ENCODE data around the gene SLC13A5. TPM values are rescaled to one million over a fixed set of nuclear protein-coding genes. Genes with fewer than 3 reads are reported as not detected.
A peak's percentile ranks its signal among the peaks of the same experiment; 100 is the strongest.

The SLC13A5 gene
- total and polyA plus RNA-seq, 4 experiments from 2014 or later = not detected

GRCh38 chr17:6703751-6704150 is 9.4 kb downstream of the SLC13A5 start:
- H3K27me3 Mint-ChIP-seq = peaks cover 14 to 19% of the 10 kb centered on the region in 2 donors
- no peaks in the 10 kb centered on the region for H3K9me3 ChIP-seq (ENCODE audit: control insufficient read depth in 1 of 2, low read length in 2 of 2)
- H3K9me3 Mint-ChIP-seq = no peaks in the 10 kb centered on the region
- H3K4me1 Mint-ChIP-seq = no peaks in the 10 kb centered on the region
- no peaks in the 10 kb centered on the region for H3K36me3 ChIP-seq (ENCODE audit: insufficient read depth, low read length)
- DNase-seq = no peak
- intact Hi-C loops (cut with micrococcal nuclease) = no loop called here
- H3K4me3 ChIP-seq (ENCODE audit: low read length in 2 of 2) = no peak overlapping the region
- CTCF ChIA-PET (ENCODE audit: partially characterized antibody) = no interaction called here
- H3K36me3 Mint-ChIP-seq = no peaks in the 10 kb centered on the region
- H3K27me3 ChIP-seq (ENCODE audit: insufficient read depth, low read length) = peaks cover 6% of the 10 kb centered on the region
- no peaks in the 10 kb centered on the region for H3K4me1 ChIP-seq (ENCODE audit: insufficient read depth, low read length)
- no peak overlapping the region for H3K27ac Mint-ChIP-seq
- POLR2A ChIA-PET (ENCODE audit: partially characterized antibody) = no interaction called here
- no peak overlapping the region for H3K4me3 Mint-ChIP-seq
- H3K27ac ChIP-seq (ENCODE audit: low read depth, low read length) = no peak overlapping the region

GRCh38 chr17:6702567-6703215 is 10.5 kb downstream of the SLC13A5 start:
- intact Hi-C loops (cut with micrococcal nuclease) = no loop called here
- H3K27ac Mint-ChIP-seq = no peak overlapping the region
- CTCF ChIA-PET (ENCODE audit: partially characterized antibody) = interaction anchor here (0.7 to 1.8 kb wide), 2 partner anchors 31 to 230 kb away, joined by 3 to 5 read pairs; no protein-coding TSS in a partner anchor

GRCh38 chr17:6701719-6702118 is 11.4 kb downstream of the SLC13A5 start:
- H3K36me3 Mint-ChIP-seq = no peaks in the 10 kb centered on the region
- CTCF ChIA-PET (ENCODE audit: partially characterized antibody) = interaction anchor here (1.8 kb wide), 1 partner anchor 229 kb away, joined by 5 read pairs; no protein-coding TSS in a partner anchor
- H3K27me3 ChIP-seq (ENCODE audit: insufficient read depth, low read length) = peaks cover 5% of the 10 kb centered on the region

More at GRCh38 chr17:6702567-6703215, 10.5 kb downstream of the SLC13A5 start:
- no peaks in the 10 kb centered on the region for H3K36me3 ChIP-seq (ENCODE audit: insufficient read depth, low read length)
- no peaks in the 10 kb centered on the region for H3K9me3 Mint-ChIP-seq
- H3K36me3 Mint-ChIP-seq = no peaks in the 10 kb centered on the region
- H3K27me3 Mint-ChIP-seq = peaks cover 7 to 13% of the 10 kb centered on the region in 2 donors
- H3K9me3 ChIP-seq (ENCODE audit: control insufficient read depth in 1 of 2, low read length in 2 of 2) = no peaks in the 10 kb centered on the region
- no peak overlapping the region for H3K27ac ChIP-seq (ENCODE audit: low read depth, low read length)
- H3K4me1 ChIP-seq (ENCODE audit: insufficient read depth, low read length) = no peaks in the 10 kb centered on the region
- POLR2A ChIA-PET (ENCODE audit: partially characterized antibody) = no interaction called here
- peaks cover 6% of the 10 kb centered on the region for H3K27me3 ChIP-seq (ENCODE audit: insufficient read depth, low read length)
- H3K4me1 Mint-ChIP-seq = no peaks in the 10 kb centered on the region
- H3K4me3 Mint-ChIP-seq = peak overlapping the region in 1 of 8 donors; percentile 21
- DNase-seq = no peak
- H3K4me3 ChIP-seq (ENCODE audit: low read length in 2 of 2) = no peak overlapping the region

GRCh38 chr17:6700948-6701307 is 12.2 kb downstream of the SLC13A5 start:
- Histone ChIP-seq H3K4me3 (ENCODE audit: low read length in 2 of 2) (no peak overlapping the region), H3K27ac (ENCODE audit: low read depth, low read length) (no peak overlapping the region), H3K4me1 (ENCODE audit: insufficient read depth, low read length) (no peaks in the 10 kb centered on the region), H3K36me3 (ENCODE audit: insufficient read depth, low read length) (no peaks in the 10 kb centered on the region), H3K9me3 (ENCODE audit: control insufficient read depth in 1 of 2, low read length in 2 of 2) (no peaks in the 10 kb centered on the region), H3K27me3 (ENCODE audit: insufficient read depth, low read length) (no peaks in the 10 kb centered on the region)
- Mint-ChIP-seq H3K27ac (peak overlapping the region in 1 of 7 donors; percentile 61), H3K27me3 (peaks cover 2% of the 10 kb centered on the region in 2 donors), H3K4me3 (no peak overlapping the region), H3K9me3 (no peaks in the 10 kb centered on the region), H3K4me1 (no peaks in the 10 kb centered on the region), H3K36me3 (no peaks in the 10 kb centered on the region)
- no peak for DNase-seq
- CTCF ChIA-PET (ENCODE audit: partially characterized antibody) = no interaction called here
- intact Hi-C loops (cut with micrococcal nuclease) = no loop called here
- POLR2A ChIA-PET (ENCODE audit: partially characterized antibody) = no interaction called here

More at GRCh38 chr17:6701719-6702118, 11.4 kb downstream of the SLC13A5 start:
- Histone ChIP-seq H3K9me3 (ENCODE audit: control insufficient read depth in 1 of 2, low read length in 2 of 2) (no peaks in the 10 kb centered on the region), H3K4me1 (ENCODE audit: insufficient read depth, low read length) (no peaks in the 10 kb centered on the region), H3K27ac (ENCODE audit: low read depth, low read length) (no peak overlapping the region), H3K4me3 (ENCODE audit: low read length in 2 of 2) (no peak overlapping the region), H3K36me3 (ENCODE audit: insufficient read depth, low read length) (no peaks in the 10 kb centered on the region)
- intact Hi-C loops (cut with micrococcal nuclease) = no loop called here
- H3K27ac Mint-ChIP-seq = no peak overlapping the region
- peak in 1 of 5 donors; percentile 9 for DNase-seq
- no peaks in the 10 kb centered on the region for H3K4me1 Mint-ChIP-seq
- H3K9me3 Mint-ChIP-seq = no peaks in the 10 kb centered on the region
- H3K27me3 Mint-ChIP-seq = peaks cover 4 to 7% of the 10 kb centered on the region in 2 donors
- no peak overlapping the region for H3K4me3 Mint-ChIP-seq
- POLR2A ChIA-PET (ENCODE audit: partially characterized antibody) = no interaction called here

GRCh38 chr17:6699997-6700947 is 12.9 kb downstream of the SLC13A5 start:
- Histone ChIP-seq H3K9me3 (ENCODE audit: control insufficient read depth in 1 of 2, low read length in 2 of 2) (no peaks in the 10 kb centered on the region), H3K27me3 (ENCODE audit: insufficient read depth, low read length) (no peaks in the 10 kb centered on the region), H3K4me3 (ENCODE audit: low read length in 2 of 2) (no peak overlapping the region), H3K4me1 (ENCODE audit: insufficient read depth, low read length) (no peaks in the 10 kb centered on the region), H3K36me3 (ENCODE audit: insufficient read depth, low read length) (no peaks in the 10 kb centered on the region), H3K27ac (ENCODE audit: low read depth, low read length) (no peak overlapping the region)
- no peak overlapping the region for H3K4me3 Mint-ChIP-seq
- H3K36me3 Mint-ChIP-seq = no peaks in the 10 kb centered on the region
- DNase-seq = no peak
- H3K27me3 Mint-ChIP-seq = peaks cover 1 to 4% of the 10 kb centered on the region in 2 donors
- peak overlapping the region in 1 of 7 donors; percentile 61 for H3K27ac Mint-ChIP-seq
- CTCF ChIA-PET (ENCODE audit: partially characterized antibody) = no interaction called here
- intact Hi-C loops (cut with micrococcal nuclease) = no loop called here
- no peaks in the 10 kb centered on the region for H3K4me1 Mint-ChIP-seq
- H3K9me3 Mint-ChIP-seq = no peaks in the 10 kb centered on the region
- POLR2A ChIA-PET (ENCODE audit: partially characterized antibody) = no interaction called here

- Mint-ChIP-seq H3K36me3 (no peaks in the 10 kb centered on the region), H3K27me3 (peaks cover 3 to 14% of the 10 kb centered on the region in 2 donors), H3K27ac (no peak overlapping the region), H3K9me3 (no peaks in the 10 kb centered on the region), H3K4me3 (no peak overlapping the region), H3K4me1 (no peaks in the 10 kb centered on the region)
- no peak for DNase-seq
- intact Hi-C loops (cut with micrococcal nuclease) = no loop called here
- ChIA-PET POLR2A (ENCODE audit: partially characterized antibody) (no interaction called here), CTCF (ENCODE audit: partially characterized antibody) (interaction anchor here (0.6 kb wide), 1 partner anchor 26 kb away, joined by 4 read pairs; no protein-coding TSS in a partner anchor)
- Histone ChIP-seq H3K27me3 (ENCODE audit: insufficient read depth, low read length) (no peaks in the 10 kb centered on the region), H3K4me3 (ENCODE audit: low read length in 2 of 2) (no peak overlapping the region), H3K36me3 (ENCODE audit: insufficient read depth, low read length) (no peaks in the 10 kb centered on the region), H3K9me3 (ENCODE audit: control insufficient read depth in 1 of 2, low read length in 2 of 2) (no peaks in the 10 kb centered on the region), H3K27ac (ENCODE audit: low read depth, low read length) (no peak overlapping the region), H3K4me1 (ENCODE audit: insufficient read depth, low read length) (no peaks in the 10 kb centered on the region)
Observed at GRCh38 chr17:6698004-6698403, 15.2 kb downstream of the SLC13A5 start.

- Mint-ChIP-seq H3K27ac (no peak overlapping the region), H3K4me1 (no peaks in the 10 kb centered on the region), H3K9me3 (no peaks in the 10 kb centered on the region), H3K4me3 (no peak overlapping the region), H3K36me3 (no peaks in the 10 kb centered on the region), H3K27me3 (peaks cover 4 to 17% of the 10 kb centered on the region in 2 donors)
- no peak overlapping the region for H3K4me3 ChIP-seq (ENCODE audit: low read length in 2 of 2)
- H3K27me3 ChIP-seq (ENCODE audit: insufficient read depth, low read length) = no peaks in the 10 kb centered on the region
- H3K9me3 ChIP-seq (ENCODE audit: control insufficient read depth in 1 of 2, low read length in 2 of 2) = no peaks in the 10 kb centered on the region
- no peak for DNase-seq
- no peak overlapping the region for H3K27ac ChIP-seq (ENCODE audit: low read depth, low read length)
- ChIA-PET CTCF (ENCODE audit: partially characterized antibody) (no interaction called here), POLR2A (ENCODE audit: partially characterized antibody) (no interaction called here)
- intact Hi-C loops (cut with micrococcal nuclease) = no loop called here
- H3K36me3 ChIP-seq (ENCODE audit: insufficient read depth, low read length) = no peaks in the 10 kb centered on the region
- H3K4me1 ChIP-seq (ENCODE audit: insufficient read depth, low read length) = no peaks in the 10 kb centered on the region
Observed at GRCh38 chr17:6696906-6697305, 16.3 kb downstream of the SLC13A5 start.

Measured in CD4-positive, alpha-beta memory T cell (primary cell).